Glomerular visceral epithelial cell (primary cell): ENCODE measurements around the gene PCSK4.

ENCODE experiments used
- DNase-seq: peaks from one replicate; pipeline ENCODE4 v3.0.0-alpha.2; 2016; ENCODE audit errors: extremely low spot score

Gene PCSK4

GRCh38 chr19:1453525-1454364 is 36.4 kb downstream of the PCSK4 start:
- DNase-seq, result peak; percentile 53

GRCh38 chr19:1452802-1453524 is 37.2 kb downstream of the PCSK4 start:
- DNase-seq, result no peak

GRCh38 chr19:1451916-1452801 is 38.0 kb downstream of the PCSK4 start:
- DNase-seq, result no peak

- DNase-seq, result no peak
Measured at GRCh38 chr19:1450735-1451731, 39.1 kb downstream of the PCSK4 start.

GRCh38 chr19:1449467-1450442 is 40.4 kb downstream of the PCSK4 start, which contains the start of gene APC2:
TSS of gene APC2 (plus strand) at chr19:1450121. CDS start at chr19:1453002, 2,881 bp downstream.
- DNase-seq, result no peak

GRCh38 chr19:1447944-1448343 is 42.2 kb downstream of the PCSK4 start:
- no peak for DNase-seq

GRCh38 chr19:1447504-1447903 is 42.6 kb downstream of the PCSK4 start:
- DNase-seq, result no peak

GRCh38 chr19:1446713-1447481 is 43.3 kb downstream of the PCSK4 start:
- DNase-seq, result no peak

GRCh38 chr19:1445932-1446712 is 44.0 kb downstream of the PCSK4 start:
- peak; percentile 59 for DNase-seq

- DNase-seq, result peak; percentile 74
Measured at GRCh38 chr19:1445185-1445931, 44.8 kb downstream of the PCSK4 start.

- no peak for DNase-seq
Measured at GRCh38 chr19:1441677-1442438, 48.3 kb downstream of the PCSK4 start.

- no peak for DNase-seq
Measured at GRCh38 chr19:1441022-1441426, 49.1 kb downstream of the PCSK4 start.

- no peak for DNase-seq
Measured at GRCh38 chr19:1440418-1440801, 49.7 kb downstream of the PCSK4 start.

- DNase-seq, result peak; percentile 34
Measured at GRCh38 chr19:1439525-1440417, 50.4 kb downstream of the PCSK4 start.

- no peak for DNase-seq
Measured at GRCh38 chr19:1438933-1439354, 51.2 kb downstream of the PCSK4 start.
